HepG2 (cell line): Measurements from ENCODE around the gene NOL12. TPM values are rescaled to one million over a fixed set of nuclear protein-coding genes. Genes with fewer than 3 reads are reported as not detected.

Experiments
- ATAC-seq: fragments of 200-7000 bp; cut with Tn5 transposase; 3 replicates; pipeline ENCODE4 v1.9.1; 2020; ENCODE audit warnings: mild to moderate bottlenecking, moderate library complexity
- BruUV-seq: library from RNA; stranded (reverse); fragments of 400-500 nt; replicated peaks from 2 replicates; lab custom pipeline; 2021; lab: Mats Ljungman, UMichigan
- CTCF ChIA-PET: fragments of 300-600 bp; formaldehyde crosslinking; extraction: SDS; loops from one replicate; lab custom pipeline; 2021; ENCODE audit warnings: low total read pairs, inconsistent platforms, low intra/inter-chr PET ratio; lab: Yijun Ruan, JAX
- POLR2A ChIA-PET: fragments of 350-600 bp; sonication (Branson Sonifier 250); formaldehyde crosslinking; loops from one replicate; lab custom pipeline; 2020; ENCODE audit warnings: antibody characterized with exemption, inconsistent platforms; lab: Yijun Ruan, JAX
- DNase-seq: peaks from one replicate; pipeline ENCODE4 v3.0.0-alpha.2; 2015; ENCODE audit warnings: low spot score
- FAIRE-seq: peaks from 3 replicates; lab custom pipeline; 2011; peaks lifted over from hg19 to GRCh38; lab: Jason Lieb, UNC
- H2AFZ ChIP-seq: one replicate; pipeline ENCODE4 v1.6.1; 2011; ENCODE audit warnings: low read length, inconsistent platforms
- H3K27ac ChIP-seq: fragments of 300-600 bp; 3 replicates; pipeline ENCODE4 v1.8.0; 2011; ENCODE audit warnings: mixed run types, mild to moderate bottlenecking, mixed read lengths, low read length, inconsistent platforms; ENCODE audit not compliant: insufficient read depth; ENCODE audit errors: extremely low read length
- H3K27me3 ChIP-seq, 2 experiments: fragments of 200-600 bp in 1 of 2; 2 replicates in 1 of 2; 3 replicates in 1 of 2; pipeline versions ENCODE4 v1.6.0 to v1.8.0; 2011; ENCODE audit warnings: low read length in 2 of 2, mild to moderate bottlenecking in 2 of 2, moderate library complexity in 2 of 2, inconsistent platforms in 1 of 2; ENCODE audit not compliant: insufficient read depth in 2 of 2, control insufficient read depth in 1 of 2
- H3K36me3 ChIP-seq, 2 experiments: fragments of 200-600 bp in 1 of 2; replicated peaks in 1 of 2; 2 replicates in 1 of 2; 3 replicates in 1 of 2; pipeline versions ENCODE4 v1.5.1 to v1.8.0; 2011; ENCODE audit warnings: low read length in 2 of 2, inconsistent platforms in 1 of 2; ENCODE audit not compliant: insufficient read depth in 2 of 2, control insufficient read depth in 1 of 2
- H3K4me1 ChIP-seq: 2 replicates; pipeline ENCODE4 v1.5.1; 2012; ENCODE audit warnings: low read length, inconsistent platforms; ENCODE audit not compliant: insufficient read depth
- H3K4me2 ChIP-seq: 2 replicates; pipeline ENCODE4 v1.6.0; 2011; ENCODE audit warnings: low read depth, low read length, inconsistent platforms
- H3K4me3 ChIP-seq, 3 experiments: fragments of 200-600 bp in 1 of 3; sonication (generic), shearing (Covaris generic) in 1 of 3; replicated peaks in 1 of 3; 2 replicates each; pipeline ENCODE4 v1.5.1; 2011 to 2016; ENCODE audit warnings: low read length in 3 of 3, inconsistent platforms in 2 of 3, low read depth in 2 of 3, mild to moderate bottlenecking in 2 of 3, control low read depth in 1 of 3, mixed read lengths in 1 of 3; ENCODE audit not compliant: insufficient read depth in 1 of 3
- H3K79me2 ChIP-seq: one replicate; pipeline ENCODE4 v1.6.1; 2011; ENCODE audit warnings: low read length, inconsistent platforms; ENCODE audit not compliant: insufficient read depth
- H3K9ac ChIP-seq: 2 replicates; pipeline ENCODE4 v1.6.0; 2011; ENCODE audit warnings: mild to moderate bottlenecking, low read depth, low read length, inconsistent platforms; ENCODE audit not compliant: insufficient read depth
- H3K9me3 ChIP-seq: 2 replicates; pipeline ENCODE4 v1.5.1; 2012; ENCODE audit warnings: mild to moderate bottlenecking, low read length
- H4K20me1 ChIP-seq: 2 replicates; pipeline ENCODE4 v1.6.0; 2011; ENCODE audit warnings: inconsistent platforms, mild to moderate bottlenecking, low read length, moderate library complexity; ENCODE audit not compliant: insufficient read depth
- FOXA1 ChIP-seq, 2 experiments: fragments of 450-650 bp in 1 of 2; sonication (generic) in 1 of 2; formaldehyde crosslinking in 1 of 2; IDR thresholded peaks; 2 replicates each; pipeline versions ENCODE4 v1.4.0 to v1.6.1; 2016 to 2020; ENCODE audit warnings: missing genetic modification reagents in 1 of 2
- FOXO4 ChIP-seq: sonication (generic); formaldehyde crosslinking; conservative IDR thresholded peaks from 2 replicates; pipeline ENCODE4 v1.8.1; 2023; ENCODE audit warnings: missing genetic modification reagents
- HNRNPL ChIP-seq: fragments of 200-400 bp; formaldehyde crosslinking; IDR thresholded peaks from 2 replicates; pipeline ENCODE4 v1.6.1; 2017; ENCODE audit warnings: mild to moderate bottlenecking, low read depth, low read length
- NFE2L1 ChIP-seq: sonication (generic); formaldehyde crosslinking; IDR thresholded peaks from 2 replicates; pipeline ENCODE4 v1.4.0; 2020; ENCODE audit warnings: missing genetic modification reagents, mild to moderate bottlenecking, borderline replicate concordance
- NPAS2 ChIP-seq: sonication (generic); formaldehyde crosslinking; IDR thresholded peaks from 2 replicates; pipeline ENCODE4 v1.8.0; 2022; ENCODE audit warnings: mild to moderate bottlenecking, missing genetic modification reagents, borderline replicate concordance
- PAF1 ChIP-seq: IDR thresholded peaks from 2 replicates; pipeline ENCODE4 v1.6.1; 2016; ENCODE audit warnings: missing genetic modification reagents, missing compliant biosample characterization
- RBFOX2 ChIP-seq: fragments of 200-400 bp; formaldehyde crosslinking; IDR thresholded peaks from 2 replicates; pipeline ENCODE4 v1.6.1; 2017; ENCODE audit warnings: low read depth, mild to moderate bottlenecking, low read length
- XRCC5 ChIP-seq: fragments of 200-400 bp; formaldehyde crosslinking; optimal IDR thresholded peaks from 2 replicates; pipeline ENCODE3; 2017; ENCODE audit warnings: mild to moderate bottlenecking, low read length
- ZBTB33 ChIP-seq: sonication (generic); formaldehyde crosslinking; IDR thresholded peaks from 2 replicates; pipeline ENCODE4 v1.4.0; 2020; ENCODE audit warnings: missing genetic modification reagents
- ZKSCAN5 ChIP-seq: sonication (generic); formaldehyde crosslinking; IDR thresholded peaks from 2 replicates; pipeline ENCODE4 v1.5.1; 2020; ENCODE audit warnings: mild to moderate bottlenecking, missing genetic modification reagents
- ZNF629 ChIP-seq: sonication (generic); formaldehyde crosslinking; conservative IDR thresholded peaks from 2 replicates; pipeline ENCODE4 v1.5.0; 2020; ENCODE audit warnings: missing genetic modification reagents
- ZNF747 ChIP-seq: sonication (generic); formaldehyde crosslinking; IDR thresholded peaks from 2 replicates; pipeline ENCODE4 v1.8.1; 2023; ENCODE audit warnings: missing genetic modification reagents, mild to moderate bottlenecking, borderline replicate concordance
- ZNF784 ChIP-seq: sonication (generic); formaldehyde crosslinking; IDR thresholded peaks from 2 replicates; pipeline ENCODE4 v1.5.1; 2020; ENCODE audit warnings: missing genetic modification reagents, mild to moderate bottlenecking, borderline replicate concordance
- WGBS: methylation state at CpG from one replicate; pipeline ENCODE4 v1.1.6; 2017; ENCODE audit warnings: low lambda C conversion rate; 5-methylcytosine and 5-hydroxymethylcytosine counted together
- in situ Hi-C: cut with HindIII; loops from 2 replicates; pipeline ENCODE4 v1.10.0; 2017; ENCODE audit warnings: low pct_unique_long_range_greater_than_20kb; ENCODE audit not compliant: extremely low pct_ligation_motif_present
- intact Hi-C: fragments of 100-400 bp; cut with micrococcal nuclease; formaldehyde crosslinking; loops from one replicate; pipeline ENCODE4 v1.10.0; 2022; ENCODE audit not compliant: unreplicated experiment
- polyA plus RNA-seq, 8 experiments: library from polyadenylated mRNA; depleted of rRNA in 3 of 8; stranded (reverse) in 7 of 8; unstranded in 1 of 8; fragments of >200 nt; fragmentation: Illumina TruSeq in 4 of 8; extraction: Trizol in 4 of 8; gene quantifications; 2 replicates each; pipeline versions ENCODE4 v1.2.1 to v1.2.3, GENCODE V29; 2011 to 2016; ENCODE audit warnings: low read depth in 4 of 8, missing spikeins in 1 of 8, mixed read lengths in 1 of 8; ENCODE audit not compliant: insufficient read depth in 1 of 8
- total RNA-seq, 5 experiments: library from RNA; depleted of rRNA; stranded (reverse); fragments of >200 nt; fragmentation: Illumina TruSeq; extraction: Trizol; gene quantifications; 2 replicates each; pipeline ENCODE4 v1.2.3, GENCODE V29; 2016; ENCODE audit warnings: low read depth in 1 of 5

Gene NOL12
- total and polyA plus RNA-seq, 2 of the 13 experiments (the other 11 are each of a cell fraction or from before 2014, with no cell fraction given) = 14.3 to 31.4 TPM

GRCh38 chr22:37669586-37669985, 16.6 kb upstream of the NOL12 start:
- H3K9ac ChIP-seq = no peak overlapping the region
- H3K4me3 ChIP-seq = no peak overlapping the region
- WGBS = 92% methylated on average over 6 of the region's 6 CpGs
- no TSS peak for BruUV-seq
- no peak overlapping the region for H3K4me2 ChIP-seq
- DNase-seq = no peak
- peaks cover 15 to 23% of the 10 kb centered on the region in 2 experiments for H3K36me3 ChIP-seq
- no peaks in the 10 kb centered on the region for H3K9me3 ChIP-seq
- intact Hi-C loops (no loop called here), in situ Hi-C loops (no loop called here)
- H3K27me3 ChIP-seq = no peaks in the 10 kb centered on the region
- H2AFZ ChIP-seq = no peak overlapping the region
- TF ChIP-seq FOXO4 (CRISPR knock-in tag) (0 out of 2 replicates have a peak, but pooled peaks have one; percentile 40), PAF1 (no peak)
- ChIA-PET POLR2A (interaction anchor here (1.2 kb wide), 1 partner anchor 10 kb away, joined by 3 read pairs; no protein-coding TSS in a partner anchor), CTCF (no interaction called here)
- peaks cover 9% of the 10 kb centered on the region for H3K79me2 ChIP-seq
- FAIRE-seq = no peak
- peaks cover 16% of the 10 kb centered on the region for H4K20me1 ChIP-seq
- H3K4me1 ChIP-seq = peaks cover 28% of the 10 kb centered on the region
- no peak overlapping the region for H3K27ac ChIP-seq
- ATAC-seq = no peak

- H4K20me1 ChIP-seq = no peaks in the 10 kb centered on the region; the same call in 1 of the 2 replicates
- FAIRE-seq = no peak
- H3K27me3 ChIP-seq = no peaks in the 10 kb centered on the region
- 84% methylated on average over 14 of the region's 15 CpGs for WGBS
- H3K79me2 ChIP-seq = no peaks in the 10 kb centered on the region
- in situ Hi-C loops (no loop called here), intact Hi-C loops (no loop called here)
- H2AFZ ChIP-seq = no peak overlapping the region
- no peak for ATAC-seq
- no TSS peak for BruUV-seq
- H3K27ac ChIP-seq = no peak overlapping the region
- H3K9ac ChIP-seq = no peak overlapping the region
- ChIA-PET POLR2A (interaction anchor here (2.0 to 6.0 kb wide), 2 partner anchors 10 to 11 kb away, joined by 10 to 120 read pairs; partner anchors contain the start of gene PDXP), CTCF (no interaction called here)
- peaks cover 46% of the 10 kb centered on the region for H3K4me1 ChIP-seq
- no peak for DNase-seq
- no peaks in the 10 kb centered on the region for H3K9me3 ChIP-seq
- H3K36me3 ChIP-seq = no peaks in the 10 kb centered on the region
- no peak overlapping the region for H3K4me3 ChIP-seq
- H3K4me2 ChIP-seq = no peak overlapping the region
- peak; percentile 99 for TF ChIP-seq ZBTB33 (CRISPR knock-in tag)
- no peak for TF ChIP-seq NFE2L1
- 0 out of 2 replicates have a peak, but pooled peaks have one; percentile 43 for TF ChIP-seq HNRNPL
- TF ChIP-seq RBFOX2 = no peak
- TF ChIP-seq NPAS2 = no peak
- TF ChIP-seq ZNF747 = no peak
- TF ChIP-seq ZNF629 (CRISPR knock-in tag) = peak; percentile 73
- no peak for TF ChIP-seq XRCC5
- TF ChIP-seq FOXA1 (IDR thresholded peaks at IDR 0.05) = no peak
- no peak for TF ChIP-seq FOXA1 (CRISPR knock-in tag; IDR thresholded peaks at IDR 0.05)
- no peak for TF ChIP-seq ZNF784 (CRISPR knock-in tag)
- TF ChIP-seq ZKSCAN5 (CRISPR knock-in tag) = no peak
These were observed 13.8 kb upstream of the NOL12 start for GRCh38 chr22:37672206-37672919.
